ENCODE measurements around the gene MYO5C.
A peak's percentile ranks its signal among the peaks of the same experiment; 100 is the strongest.
"Not testable (repeated sequence)": the region's sequence is repeated elsewhere in the genome, so short reads cannot be mapped to it uniquely, and the experiment has no call there.

The MYO5C gene

DNA sequence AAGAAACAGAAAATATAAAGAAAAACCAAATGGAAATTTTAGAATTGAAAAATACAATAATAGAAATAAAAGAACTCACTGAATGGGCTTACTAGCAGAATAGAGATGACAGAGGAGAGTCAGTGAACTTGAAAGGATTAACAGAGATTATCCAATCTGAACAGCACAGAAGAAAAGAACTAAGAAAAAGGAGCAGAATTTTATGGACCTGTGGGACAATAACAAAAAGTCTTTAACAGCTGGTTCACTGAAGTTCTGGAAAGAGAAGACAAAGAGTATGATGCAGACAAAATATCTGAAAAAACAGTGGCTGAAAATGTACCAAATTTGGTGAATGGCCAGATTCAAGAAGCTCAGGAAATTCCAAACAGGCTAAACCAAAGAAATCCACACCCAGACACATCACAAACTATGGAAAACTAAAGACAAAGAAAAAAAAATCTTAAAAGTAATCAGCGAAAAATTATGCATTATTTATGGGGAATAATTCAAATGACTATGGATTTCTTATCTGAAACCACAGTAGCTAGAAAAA lies 94.7 kb downstream of the MYO5C start:
- peak; percentile 24 for DNase-seq

GRCh38 chr15:52199271-52199670 lies 96.3 kb downstream of the MYO5C start:
- no peak for DNase-seq

DNA sequence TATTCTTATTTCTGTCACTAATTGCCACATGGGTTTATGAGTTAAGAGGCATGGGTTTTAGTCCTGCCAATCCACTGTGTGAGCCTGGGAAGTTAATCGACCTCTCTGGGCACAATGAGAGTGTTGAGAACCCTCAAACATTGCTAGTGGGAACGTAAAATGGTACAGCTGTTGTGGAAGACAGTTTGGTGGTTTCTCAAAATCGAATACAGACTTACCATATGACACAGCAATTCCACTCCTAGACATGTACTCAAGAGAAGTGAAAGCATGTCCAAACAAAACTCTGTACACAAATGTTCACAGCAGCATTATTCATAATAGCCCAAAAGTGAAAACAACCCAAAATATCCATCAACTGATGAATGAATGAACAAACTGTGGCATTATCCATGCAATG lies 98.7 kb downstream of the MYO5C start:
- DNase-seq = no peak

GRCh38 chr15:52193791-52194190 lies 101.8 kb downstream of the MYO5C start:
- no peak for DNase-seq

GRCh38 chr15:52193321-52193720 lies 102.3 kb downstream of the MYO5C start:
- DNase-seq = no peak

DNA sequence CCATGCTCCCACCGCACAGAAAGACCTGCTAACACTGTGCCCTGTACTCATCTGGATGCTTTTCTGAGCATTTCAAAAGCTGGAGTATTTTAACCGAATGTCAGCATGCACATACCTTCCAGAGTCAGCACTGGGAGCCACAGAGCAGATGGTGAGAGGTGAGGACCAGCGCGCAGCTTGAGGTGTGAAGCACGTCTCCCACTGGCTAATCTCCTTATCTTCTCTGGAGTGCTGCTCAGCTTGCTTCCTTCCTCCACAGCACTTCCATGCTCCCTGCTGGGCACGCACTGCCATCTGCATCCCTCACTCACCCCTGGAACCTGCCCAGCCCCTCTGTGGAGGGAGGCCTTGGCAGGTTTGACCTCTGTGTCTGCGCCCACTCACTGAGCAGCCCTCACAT lies 104.4 kb downstream of the MYO5C start, which contains the start of gene GNB5:
GNB5 (minus strand) TSS at position 186 of the 400 bp plus-strand sequence. CDS start 6,716 bp downstream, outside the sequence.
- peak; percentile 98 for DNase-seq

DNA sequence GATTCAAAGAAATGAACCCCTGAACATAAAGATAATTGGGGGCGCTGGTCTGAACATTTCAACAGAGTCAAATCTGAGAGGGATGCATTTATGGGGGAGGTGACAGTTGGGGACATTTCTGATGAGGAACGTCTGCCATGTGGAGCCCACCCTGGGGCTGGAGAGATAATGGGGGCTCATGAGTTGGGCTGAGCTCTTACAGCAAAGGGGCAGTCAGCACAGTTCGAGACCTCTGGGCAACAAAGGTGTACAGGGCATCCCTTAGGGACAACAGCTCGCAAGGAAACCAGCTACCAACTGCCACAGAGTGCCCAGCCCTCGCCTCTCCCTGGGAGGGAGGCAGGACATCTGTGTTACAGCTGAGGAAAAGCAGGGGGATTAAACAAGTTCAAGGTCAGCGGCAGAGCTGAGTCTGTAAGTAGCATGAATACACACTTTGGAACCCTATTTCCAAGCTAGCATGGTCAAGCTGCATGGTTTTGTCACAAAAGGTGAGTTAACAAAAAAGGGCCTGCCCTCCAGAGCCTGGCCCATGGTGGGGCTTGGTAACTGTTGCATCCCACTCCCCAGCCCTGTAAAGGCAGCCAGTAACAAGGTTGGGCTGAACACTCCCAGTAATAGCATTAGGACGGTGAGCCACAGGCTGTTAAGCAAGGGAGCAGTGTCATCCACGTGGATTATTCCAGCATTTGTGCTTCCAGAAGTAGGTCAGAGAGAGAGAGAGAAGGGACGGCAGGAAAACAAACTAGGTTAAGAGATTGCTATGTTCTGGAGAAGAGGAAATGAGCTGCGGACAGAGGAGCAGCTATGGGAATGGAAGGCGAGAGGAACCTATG lies 108.7 kb downstream of the MYO5C start:
- DNase-seq = peak; percentile 98

- DNase-seq = no peak
These were observed 110.4 kb downstream of the MYO5C start for GRCh38 chr15:52185151-52185561.

DNA sequence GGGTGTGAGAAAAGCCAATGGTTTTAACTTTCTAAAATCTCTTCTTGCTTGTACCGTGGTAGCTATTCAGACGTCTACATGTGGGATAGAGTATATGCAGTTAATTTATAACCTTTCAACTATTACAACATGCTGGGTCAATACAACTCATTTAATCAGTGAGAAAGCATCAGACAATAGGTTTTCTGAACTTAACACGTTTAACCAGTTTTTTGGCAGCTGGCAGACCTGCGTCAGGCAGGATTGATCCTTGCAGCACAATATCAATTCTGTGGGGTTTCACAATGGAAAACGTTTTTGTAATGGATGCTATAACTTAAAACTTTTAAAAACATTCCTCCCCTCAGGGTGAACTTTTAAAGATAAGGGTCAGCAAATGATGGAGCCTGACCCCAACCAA lies 110.9 kb downstream of the MYO5C start:
- no peak for DNase-seq

DNA sequence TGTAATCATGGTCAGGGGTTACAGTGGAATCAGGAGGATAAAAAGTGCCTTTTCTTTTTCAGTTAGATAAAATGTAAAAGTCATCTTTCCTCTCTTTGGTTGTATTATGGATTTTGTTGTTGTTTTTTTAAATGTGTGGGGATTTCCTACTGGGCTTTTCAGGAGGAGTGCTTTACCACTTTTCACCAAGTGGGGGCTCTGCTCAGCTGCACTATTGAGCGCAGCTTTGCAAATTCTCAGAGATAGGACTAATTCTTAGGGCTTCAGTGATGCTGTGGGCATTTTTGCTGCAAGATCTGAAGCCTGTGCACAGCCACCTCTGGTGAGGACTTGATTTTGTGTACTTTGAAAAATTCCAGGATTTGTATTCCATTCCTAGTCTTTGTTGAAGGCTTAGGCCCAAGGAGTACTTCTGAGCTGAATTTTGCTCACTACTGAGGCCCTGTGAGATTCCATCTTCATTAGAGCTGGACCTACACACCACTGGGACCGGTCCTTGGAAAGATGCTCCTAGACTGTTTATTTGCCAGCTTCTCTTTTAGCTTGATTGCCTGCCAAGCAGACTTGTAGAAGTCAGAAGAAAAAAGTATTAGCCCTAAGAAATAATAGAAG lies 111.9 kb downstream of the MYO5C start:
- peak; percentile 69 for DNase-seq

DNA sequence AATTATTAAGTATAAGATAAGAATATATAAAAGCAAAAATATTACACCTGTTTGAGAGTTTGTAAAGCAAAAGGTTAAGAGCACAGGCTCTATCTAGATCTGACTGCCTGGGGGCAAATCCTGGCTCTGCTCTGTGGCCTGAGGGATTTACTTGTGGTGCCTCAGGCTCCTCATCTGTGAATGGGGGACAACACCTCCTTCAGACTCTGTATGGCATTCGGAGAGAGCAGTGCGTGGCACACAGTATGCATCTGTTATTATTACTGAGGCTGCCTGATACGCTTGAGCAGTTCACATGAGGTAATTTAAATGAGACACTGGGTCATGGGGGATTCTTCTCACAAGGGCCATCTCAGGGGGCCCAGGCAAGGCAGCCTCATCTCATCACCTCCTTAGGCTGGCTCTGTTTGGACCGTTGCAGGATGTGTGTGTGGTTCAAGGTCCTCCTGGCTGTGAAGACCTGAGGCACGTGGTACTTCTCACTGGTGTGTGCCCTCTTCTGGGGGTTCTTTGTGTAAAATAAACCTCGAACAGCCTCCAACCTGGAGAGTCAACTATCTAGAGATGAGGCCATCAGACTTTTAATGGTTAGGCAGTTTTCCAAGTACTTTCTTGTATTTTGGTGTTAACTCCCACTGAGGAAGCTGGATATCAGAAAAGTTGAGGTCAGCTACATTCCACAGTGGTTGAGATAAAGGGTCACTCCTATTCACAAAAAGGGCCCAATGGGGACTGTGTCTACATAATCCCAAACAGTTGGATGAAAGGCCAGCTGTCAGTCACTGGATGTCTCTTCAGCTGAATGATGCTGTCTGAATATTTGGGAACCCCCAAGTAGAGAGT lies 113.4 kb downstream of the MYO5C start:
- no peak for DNase-seq

DNA sequence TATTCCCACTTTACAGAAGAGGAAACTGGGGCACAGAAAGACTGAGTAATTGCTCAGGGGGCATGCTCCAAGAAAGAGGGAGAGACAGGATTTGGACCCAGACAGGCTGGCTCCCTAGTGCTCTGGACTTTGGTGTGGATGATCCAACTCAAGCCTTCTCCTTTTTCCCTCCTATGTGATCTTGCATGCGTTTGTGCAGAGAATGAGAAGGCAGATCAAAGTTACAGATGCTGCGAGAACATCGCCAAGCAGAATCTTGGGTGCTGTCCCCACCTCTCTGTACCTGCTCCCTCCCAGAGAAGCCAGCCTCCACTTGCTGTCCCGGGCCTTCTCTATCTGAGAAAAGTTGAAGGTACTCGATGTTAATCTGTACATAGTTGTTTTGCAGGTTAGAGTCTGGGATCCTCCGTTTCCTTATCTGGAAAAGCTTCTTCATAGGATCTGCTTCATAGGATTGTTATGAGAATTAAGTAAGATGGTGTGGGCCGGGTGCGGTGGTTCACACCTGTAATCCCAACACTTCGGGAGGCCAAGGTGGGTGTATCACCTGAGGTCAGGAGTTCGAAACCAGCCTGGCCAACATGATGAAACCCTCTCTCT lies 114.7 kb downstream of the MYO5C start:
- DNase-seq = no peak

GRCh38 chr15:52180196-52180835 lies 115.3 kb downstream of the MYO5C start:
- no peak for DNase-seq

DNA sequence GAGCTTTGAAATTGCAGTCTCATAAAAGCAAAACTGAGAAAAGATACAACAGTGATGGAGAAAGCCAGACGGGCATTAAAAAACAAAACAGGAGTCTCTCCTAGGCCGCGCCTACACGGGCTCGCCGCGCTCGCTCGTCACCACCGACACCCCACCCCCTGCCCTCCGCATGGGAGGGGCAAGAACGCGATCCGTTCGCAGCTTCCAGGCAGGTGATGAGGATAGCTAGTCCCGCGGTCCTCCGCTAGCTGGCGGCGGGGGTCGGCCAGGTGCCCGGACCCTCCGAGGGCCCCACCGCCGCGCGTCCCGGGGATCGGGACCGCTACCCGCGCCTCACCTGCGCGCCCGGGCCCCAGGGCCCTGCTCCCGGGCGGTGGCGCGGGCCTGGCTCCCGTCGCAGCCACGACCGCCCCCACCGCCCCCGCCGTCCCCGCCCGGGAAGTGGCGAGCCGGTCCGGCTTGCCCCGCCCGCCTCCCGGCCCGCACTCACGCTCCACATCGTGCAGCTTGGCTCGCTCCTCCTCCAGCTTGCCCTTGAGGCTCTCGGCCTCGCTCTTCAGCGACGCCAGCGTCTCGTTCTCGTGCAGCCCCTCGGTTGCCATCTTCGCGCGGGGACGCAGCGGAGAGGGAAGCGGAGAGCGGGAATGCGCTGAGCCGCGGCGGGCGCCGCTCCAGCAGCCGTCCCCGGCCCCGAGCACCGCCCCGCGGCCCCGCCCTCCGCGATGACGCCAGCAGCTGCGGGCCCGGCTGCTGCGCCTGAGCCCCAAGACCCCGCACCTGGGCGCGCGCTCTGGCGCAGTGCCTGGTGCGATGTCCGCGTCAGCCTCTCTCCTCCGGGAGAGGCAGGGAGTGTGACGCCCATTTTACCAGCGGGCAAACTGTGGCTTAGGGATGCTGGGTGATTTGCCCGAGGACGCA lies 116.1 kb downstream of the MYO5C start:
- peak; percentile 90 for DNase-seq

- no peak for DNase-seq
These were observed 116.8 kb downstream of the MYO5C start for GRCh38 chr15:52178765-52179164.

DNA sequence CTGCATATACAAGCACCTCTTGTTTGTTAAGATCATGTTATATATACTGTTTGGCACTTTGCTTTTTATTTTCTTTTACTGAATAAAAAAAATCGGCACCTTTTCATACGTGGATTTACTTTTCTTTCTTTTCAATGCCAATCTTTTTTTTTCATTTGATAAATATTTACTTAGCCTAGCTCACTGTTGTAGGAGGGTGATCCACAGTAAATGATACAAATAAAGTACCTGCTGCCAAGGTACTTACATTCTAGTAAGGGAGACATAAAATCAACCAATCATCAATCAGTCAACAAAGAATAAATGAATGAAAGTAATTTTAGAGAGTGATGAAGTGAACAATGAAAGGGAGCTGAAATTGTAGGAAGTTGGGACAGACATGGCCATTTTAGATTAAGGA lies 122.7 kb downstream of the MYO5C start:
- no peak for DNase-seq

- no peak for DNase-seq
These were observed 123.8 kb downstream of the MYO5C start for GRCh38 chr15:52171807-52172206.

- no peak for DNase-seq
These were observed 124.2 kb downstream of the MYO5C start for GRCh38 chr15:52171386-52171785.

DNA sequence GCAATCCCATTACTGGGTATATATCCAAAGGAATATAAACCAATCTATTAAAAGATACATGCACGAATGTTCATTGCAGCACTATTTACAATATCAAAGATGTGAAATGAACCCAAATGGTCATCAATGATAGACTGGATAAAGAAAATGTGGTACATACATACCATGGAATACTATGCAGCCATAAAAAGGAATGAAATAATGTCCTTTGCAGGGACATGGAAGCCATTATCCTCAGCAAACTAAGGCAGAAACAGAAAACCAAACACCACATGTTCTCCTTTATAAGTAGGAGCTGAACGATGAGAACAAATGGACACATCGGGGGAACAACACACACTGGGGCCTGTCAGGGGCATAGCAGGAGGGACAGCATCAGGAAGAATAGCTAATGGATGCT lies 125.4 kb downstream of the MYO5C start:
- DNase-seq = not testable (repeated sequence)

DNA sequence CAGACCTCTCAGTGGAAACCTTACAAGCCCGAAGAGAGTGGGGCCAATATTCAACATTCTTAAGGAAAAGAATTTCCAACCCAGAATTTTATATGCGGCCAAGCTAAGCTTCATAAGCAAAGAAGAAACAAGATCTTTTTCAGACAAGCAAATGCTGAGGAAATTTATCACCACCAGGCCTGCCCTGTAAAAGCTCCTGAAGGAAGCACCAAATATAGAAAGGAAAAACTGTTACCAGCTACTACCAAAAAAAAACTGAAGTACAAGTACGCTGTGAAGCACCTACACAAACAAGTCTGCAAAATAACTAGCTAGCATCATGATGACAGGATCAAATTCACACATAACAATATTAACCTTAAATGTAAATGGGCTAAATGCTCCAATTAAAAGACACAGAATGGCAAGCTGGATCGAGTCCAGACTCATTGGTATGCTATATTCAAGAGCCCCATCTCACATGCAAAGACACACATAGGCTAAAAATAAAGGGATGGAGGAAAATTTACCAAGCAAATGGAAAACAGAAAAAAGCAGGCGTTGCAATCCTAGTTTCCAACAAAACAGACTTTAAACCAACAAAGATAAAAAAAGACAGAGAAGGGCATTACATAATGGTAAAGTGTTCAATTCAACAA lies 130.0 kb downstream of the MYO5C start:
- DNase-seq = not testable (repeated sequence)

Data from NCI-H82 (cell line).